ENCODE results near the gene SCD5.

The SCD5 gene

GRCh38 chr4:82797040-82797404 lies 1.6 kb downstream of the SCD5 start:
- DNase-seq (ENCODE audit: low read depth) = no peak

DNA sequence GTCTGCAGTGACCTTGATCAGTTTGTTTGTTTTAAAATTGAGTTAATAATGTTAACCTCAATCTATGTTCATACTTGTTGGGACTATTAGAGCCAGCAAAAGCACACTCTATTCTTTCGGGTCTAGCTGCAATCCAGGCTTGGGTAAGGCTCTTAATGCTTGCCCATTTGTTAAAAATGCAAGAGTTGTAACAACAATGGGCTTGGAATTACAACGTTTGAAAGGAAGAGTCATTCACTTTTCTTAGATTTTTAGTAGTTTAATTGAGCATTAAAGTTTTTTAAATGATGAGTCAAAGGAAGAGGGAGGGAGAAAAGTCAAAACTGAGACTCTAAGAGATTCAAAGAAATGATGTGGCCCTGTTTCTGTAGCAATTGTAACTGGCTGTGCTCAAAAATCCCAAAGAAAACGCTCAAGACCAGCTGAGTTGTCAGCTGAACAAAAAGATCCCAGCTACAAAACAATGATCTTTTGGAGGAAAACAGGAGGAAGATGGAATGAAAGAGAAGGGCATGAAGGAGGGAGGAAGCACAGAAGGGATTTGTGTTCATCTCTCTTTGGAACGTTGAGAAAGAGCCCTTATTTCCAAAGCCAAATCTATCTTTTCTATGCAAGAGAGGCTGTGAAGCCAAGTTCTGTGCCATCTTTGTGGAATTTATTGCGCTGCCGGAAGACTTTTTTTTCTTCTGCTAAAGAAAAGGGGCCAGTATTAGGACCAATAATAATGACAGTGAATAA lies 5.5 kb downstream of the SCD5 start:
- DNase-seq (ENCODE audit: low read depth) = no peak

DNA sequence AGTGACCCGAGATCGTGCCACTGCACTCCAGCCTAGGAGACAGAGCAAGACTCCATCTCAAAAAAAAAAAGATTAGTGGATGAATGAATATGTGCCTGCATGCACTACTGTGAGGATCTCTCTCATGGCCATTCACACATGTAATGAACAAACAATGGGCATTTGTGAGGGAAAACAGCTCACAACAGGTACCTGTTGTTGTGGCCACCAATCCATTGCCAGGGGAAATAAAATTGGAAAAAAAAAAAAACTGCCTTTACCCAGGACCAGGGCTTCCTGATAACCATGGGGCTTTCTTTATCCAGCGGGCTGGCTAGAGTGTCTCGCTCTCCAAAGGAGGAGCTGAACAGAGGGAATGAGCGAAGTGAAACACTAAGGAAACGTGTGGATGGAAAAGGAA lies 7.4 kb downstream of the SCD5 start:
- no peak for DNase-seq (ENCODE audit: low read depth)

GRCh38 chr4:82790060-82790660 lies 8.4 kb downstream of the SCD5 start:
- no peak for DNase-seq (ENCODE audit: low read depth)

- DNase-seq (ENCODE audit: low read depth) = no peak
Observed at GRCh38 chr4:82789025-82789776, 9.4 kb downstream of the SCD5 start.

- DNase-seq (ENCODE audit: low read depth) = no peak
Observed at GRCh38 chr4:82787342-82787741, 11.3 kb downstream of the SCD5 start.

GRCh38 chr4:82786828-82787227 lies 11.8 kb downstream of the SCD5 start:
- DNase-seq (ENCODE audit: low read depth) = no peak

DNA sequence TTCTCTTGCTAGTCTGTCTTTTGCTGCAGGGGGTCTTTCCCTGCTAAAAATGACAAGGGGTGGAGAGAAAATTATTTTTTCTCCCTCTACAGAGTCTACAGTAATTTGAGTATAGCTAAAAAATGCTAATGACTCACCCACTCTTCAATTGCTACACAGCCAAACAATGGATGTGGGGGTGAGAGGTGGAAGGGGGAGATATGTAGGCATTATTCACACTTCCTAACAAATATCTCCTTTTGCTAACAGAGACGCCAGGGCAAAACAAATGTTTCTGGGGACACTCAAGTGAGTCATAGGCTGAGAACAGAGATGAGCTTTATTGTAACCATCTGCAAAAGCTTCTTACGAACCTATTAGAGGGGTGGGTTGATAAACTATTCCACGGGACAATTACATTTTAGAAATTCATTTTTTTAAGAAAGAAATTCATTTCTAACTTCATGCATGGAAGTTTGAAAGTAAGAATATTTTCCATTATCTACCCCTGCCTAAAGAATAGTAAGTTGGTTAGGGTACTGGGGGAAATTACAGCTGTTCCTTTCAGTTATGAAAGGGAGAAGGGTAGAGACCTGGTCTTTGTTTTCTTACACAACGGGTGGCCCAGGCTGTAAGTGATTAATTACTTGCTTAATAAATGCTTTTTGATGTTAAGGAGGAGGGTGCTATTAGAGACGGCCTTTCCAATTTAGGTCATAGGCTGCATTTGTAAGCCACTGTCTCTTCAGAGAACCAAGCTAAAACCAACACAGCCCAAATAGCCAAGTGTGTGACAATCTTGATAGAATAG lies 12.8 kb downstream of the SCD5 start:
- DNase-seq (ENCODE audit: low read depth) = no peak

GRCh38 chr4:82784681-82785610 lies 13.7 kb downstream of the SCD5 start:
- DNase-seq (ENCODE audit: low read depth) = no peak

- no peak for DNase-seq (ENCODE audit: low read depth)
Observed at GRCh38 chr4:82782626-82783345, 15.8 kb downstream of the SCD5 start.

DNA sequence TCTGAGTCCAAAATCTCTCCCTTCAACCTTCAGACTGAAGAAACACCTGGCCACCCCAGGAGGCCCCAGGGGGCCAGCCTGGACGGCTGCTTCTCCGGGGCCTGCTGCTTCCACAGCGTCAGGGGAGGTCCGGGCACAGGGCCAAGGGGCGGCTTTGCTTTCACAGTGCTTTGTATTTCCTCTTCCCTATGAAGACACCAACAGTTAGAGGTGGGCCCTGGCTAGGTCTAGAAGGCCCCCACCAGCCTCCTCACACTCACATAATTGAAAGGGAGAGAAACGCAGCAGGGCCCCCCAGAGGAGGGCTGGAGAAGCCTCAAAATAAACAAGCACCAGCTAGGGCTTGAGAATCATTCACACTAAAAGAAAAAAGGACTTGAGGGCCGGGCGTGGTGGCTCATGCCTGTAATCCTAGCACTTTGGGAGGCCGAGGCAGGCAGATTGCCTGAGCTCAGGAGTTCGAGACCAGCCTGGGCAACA lies 17.8 kb downstream of the SCD5 start:
- no peak for DNase-seq (ENCODE audit: low read depth)

- no peak for DNase-seq (ENCODE audit: low read depth)
Observed at GRCh38 chr4:82780170-82780751, 18.3 kb downstream of the SCD5 start.

- no peak for DNase-seq (ENCODE audit: low read depth)
Observed at GRCh38 chr4:82779032-82779431, 19.6 kb downstream of the SCD5 start.

GRCh38 chr4:82777857-82778525 lies 20.6 kb downstream of the SCD5 start:
- DNase-seq (ENCODE audit: low read depth) = no peak

GRCh38 chr4:82776925-82777542 lies 21.6 kb downstream of the SCD5 start:
- no peak for DNase-seq (ENCODE audit: low read depth)

DNA sequence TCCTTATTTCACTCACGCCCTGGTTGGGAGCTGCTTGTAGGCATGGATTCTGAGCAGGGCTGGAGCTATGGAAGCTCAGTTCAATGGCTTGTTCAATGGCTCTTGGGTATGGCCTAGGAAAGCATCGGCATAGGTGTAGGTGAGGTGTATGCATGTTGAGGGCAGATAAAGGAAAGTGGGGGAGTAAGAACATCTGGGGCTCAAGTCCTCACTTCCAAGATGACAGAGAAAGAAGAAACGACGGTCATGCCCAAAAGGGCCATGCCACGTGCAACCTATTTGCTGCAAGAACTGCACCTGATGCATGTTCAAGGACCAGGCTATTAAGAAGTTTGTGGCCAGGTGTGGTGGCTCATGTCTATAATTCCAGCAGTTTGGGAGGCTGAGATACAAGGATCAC lies 23.4 kb downstream of the SCD5 start:
- no peak for DNase-seq (ENCODE audit: low read depth)

- DNase-seq (ENCODE audit: low read depth) = no peak
Observed at GRCh38 chr4:82774711-82775171, 23.9 kb downstream of the SCD5 start.

GRCh38 chr4:82773057-82773456 lies 25.5 kb downstream of the SCD5 start:
- DNase-seq (ENCODE audit: low read depth) = no peak

DNA sequence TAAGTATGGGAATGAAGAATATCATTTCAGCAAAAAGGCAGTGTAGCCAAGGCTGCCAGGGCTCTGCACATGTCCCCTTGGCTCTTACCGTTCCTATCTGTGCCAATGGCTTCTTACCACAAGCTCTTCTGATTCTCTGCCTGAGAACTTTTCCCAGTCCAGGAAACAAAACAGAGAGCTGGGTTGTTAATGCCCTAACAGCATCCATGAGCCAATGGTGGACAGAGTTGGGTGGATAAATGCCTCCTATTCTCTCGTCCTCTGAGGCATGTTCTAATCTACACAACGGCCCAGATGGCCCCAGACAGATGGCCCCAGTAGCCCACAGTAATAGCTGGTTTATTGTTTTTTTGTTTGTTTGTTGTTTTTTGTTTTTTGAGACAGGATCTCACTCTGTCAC lies 28.0 kb downstream of the SCD5 start:
- no peak for DNase-seq (ENCODE audit: low read depth)

Measured in T follicular helper cell (primary cell).